Activated CD4-positive, CD25-positive, alpha-beta regulatory T cell treated with anti-CD3 and anti-CD28 coated beads, Interleukin-2, amount 50 U/mL, for 16 hours (primary cell): ENCODE data around the gene STIMATE.

ENCODE experiments used
- DNase-seq: peaks from one replicate; pipeline ENCODE4 v3.0.0-alpha.2; 2020; ENCODE audit warnings: low read depth, low spot score

STIMATE gene

DNA sequence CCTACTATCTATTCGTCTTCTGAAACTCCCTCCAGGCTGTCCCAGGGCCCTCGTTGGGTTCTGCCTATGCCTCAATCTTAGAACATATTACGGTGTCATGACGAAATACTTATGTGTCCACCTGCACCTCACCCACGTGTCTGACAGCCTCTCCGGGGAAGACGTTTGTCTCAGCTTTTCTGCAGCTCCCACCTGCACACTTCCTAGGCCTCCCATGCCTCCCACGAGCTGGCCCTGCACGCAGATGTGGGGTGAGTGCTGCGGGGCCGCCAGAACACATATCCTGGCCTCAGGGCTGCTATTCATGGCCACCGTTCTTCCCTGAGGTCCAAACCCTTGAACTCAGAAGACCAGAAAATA, 55.4 kb downstream of the STIMATE start:
- no peak for DNase-seq

DNA sequence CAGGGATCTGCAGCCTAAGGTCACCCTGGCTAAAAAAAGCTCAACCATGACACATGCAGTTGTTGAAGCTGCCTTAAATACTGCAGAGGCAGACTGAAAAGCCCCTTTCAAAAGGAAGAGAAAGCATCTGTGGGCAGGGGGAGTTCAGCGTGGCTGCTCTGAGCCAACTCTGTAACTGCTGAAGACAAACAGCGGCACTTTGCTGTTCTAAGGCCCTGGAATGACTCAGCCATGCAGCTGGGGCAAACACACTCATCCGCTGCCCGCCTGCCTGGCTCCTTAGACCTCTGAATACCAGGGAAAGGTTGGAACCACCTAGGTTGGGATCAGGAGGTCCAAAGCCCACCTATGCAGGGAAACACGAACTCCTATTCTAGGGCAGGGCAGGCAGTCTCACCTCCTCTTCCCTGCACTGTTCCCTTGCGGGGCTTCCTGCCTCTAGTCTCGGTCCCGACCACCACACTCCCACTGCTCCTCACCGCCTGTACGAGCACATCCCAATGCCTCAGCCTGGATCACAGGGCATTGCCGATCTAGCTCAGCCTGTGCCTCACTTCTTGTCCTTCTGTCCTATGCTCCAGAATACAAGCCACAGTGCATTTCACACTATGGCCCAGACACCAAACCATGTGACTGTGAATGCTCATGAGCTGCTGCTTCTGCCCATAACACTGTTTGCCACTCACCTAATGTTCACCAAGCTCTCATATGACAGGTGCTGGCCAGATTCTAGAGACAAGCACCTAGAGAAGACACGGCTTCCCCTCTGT, 56.0 kb downstream of the STIMATE start:
- DNase-seq = no peak

DNA sequence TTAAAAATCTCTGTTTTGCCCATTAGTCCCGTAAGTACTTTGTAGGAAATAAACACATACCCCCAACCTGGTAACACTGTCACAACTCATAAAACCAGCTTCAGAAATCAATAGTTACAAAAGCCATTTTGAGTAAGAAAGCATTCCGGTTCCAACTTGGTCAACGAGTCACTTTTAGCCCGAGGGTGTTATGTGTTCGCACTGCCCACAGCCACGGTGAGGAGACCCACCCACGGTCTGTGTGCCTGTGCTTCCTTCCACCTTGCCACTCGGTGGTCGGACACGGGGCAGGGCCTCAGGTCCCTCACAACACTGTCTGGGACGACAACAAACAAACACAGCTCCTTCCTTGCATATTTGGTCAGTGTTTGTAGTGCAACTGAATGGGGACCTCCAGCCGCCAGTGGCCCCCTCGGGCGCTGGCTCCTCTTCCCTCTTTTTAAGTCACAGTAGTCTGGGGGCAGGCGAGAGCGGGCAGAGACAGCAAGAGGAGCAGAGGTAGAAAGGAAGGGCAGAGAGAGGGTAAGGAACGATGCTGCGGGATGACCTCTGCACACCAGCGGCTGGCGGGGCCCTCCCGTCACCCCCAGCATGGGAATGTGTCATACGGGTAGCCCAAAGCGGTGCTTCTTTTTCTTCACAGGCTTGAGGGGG, 57.3 kb downstream of the STIMATE start:
- DNase-seq = no peak

DNA sequence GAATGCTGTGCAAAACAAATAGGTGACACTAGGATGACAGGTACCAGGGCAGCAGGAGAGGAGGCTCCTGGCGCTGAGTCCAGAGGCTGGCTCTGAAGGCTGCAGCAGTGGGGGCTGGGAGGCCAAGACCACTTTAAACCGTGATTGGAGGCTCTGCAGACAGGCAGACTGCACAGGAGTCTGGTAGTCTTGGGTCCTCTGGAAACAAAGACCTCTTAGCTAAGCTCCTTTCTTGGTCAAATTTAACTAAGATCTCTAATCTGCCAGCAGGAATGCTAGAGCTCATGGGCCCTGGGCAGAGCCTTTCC, 58.1 kb downstream of the STIMATE start:
- DNase-seq = no peak

DNA sequence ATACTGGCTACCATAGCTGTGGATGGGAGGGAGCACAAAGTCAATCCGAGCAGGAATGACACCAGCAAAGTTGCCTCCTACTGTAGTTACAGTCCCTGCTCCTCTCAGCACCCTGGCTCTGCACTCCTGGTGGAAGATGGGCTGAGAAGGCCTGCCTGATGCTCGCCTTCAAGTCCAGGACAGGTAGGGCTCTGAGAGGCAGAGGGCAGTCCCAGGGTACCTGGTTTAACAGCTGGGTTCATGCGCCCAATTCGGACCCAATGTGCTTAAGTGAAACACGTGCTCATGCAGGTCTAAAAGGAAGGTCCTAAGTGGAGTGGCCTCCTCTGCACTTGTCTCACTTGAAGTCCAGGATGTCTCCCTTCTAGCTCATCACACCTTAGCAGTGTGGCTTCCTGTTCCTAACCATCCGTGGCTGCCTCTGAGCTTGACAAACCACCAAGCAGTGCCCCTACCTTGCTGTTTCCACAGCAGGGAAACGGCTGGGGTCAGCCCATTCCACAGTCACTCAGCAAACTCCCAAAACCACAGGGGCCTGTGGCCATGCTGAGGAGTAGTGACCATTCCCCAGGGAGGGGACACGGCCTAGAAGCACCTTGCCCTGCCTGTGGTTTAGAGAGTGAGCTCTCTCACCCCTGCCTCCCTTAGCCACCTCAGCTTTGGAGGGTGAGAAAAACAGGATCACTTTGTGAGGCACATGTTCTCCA, 58.6 kb downstream of the STIMATE start:
- no peak for DNase-seq

DNA sequence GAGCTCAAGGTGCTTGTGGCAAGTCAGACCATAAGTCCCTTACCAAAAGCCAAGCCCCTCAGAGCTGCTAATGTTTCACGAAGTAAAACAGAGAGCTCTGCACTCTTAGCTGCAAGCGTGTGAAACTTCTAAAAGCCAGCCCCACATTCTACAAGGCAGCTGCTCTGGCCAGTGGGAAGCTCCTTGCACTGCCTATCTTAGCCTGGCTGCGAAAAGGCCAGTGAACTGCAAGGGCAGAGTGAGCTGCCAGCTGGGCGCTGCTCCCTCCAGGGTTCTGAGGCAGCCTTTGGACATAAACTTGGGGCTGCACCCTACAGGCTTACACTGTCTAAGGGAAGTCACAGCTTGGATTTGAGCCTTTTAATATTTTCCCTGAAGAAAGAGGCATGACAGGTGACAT, 60.4 kb downstream of the STIMATE start:
- DNase-seq = no peak

DNA sequence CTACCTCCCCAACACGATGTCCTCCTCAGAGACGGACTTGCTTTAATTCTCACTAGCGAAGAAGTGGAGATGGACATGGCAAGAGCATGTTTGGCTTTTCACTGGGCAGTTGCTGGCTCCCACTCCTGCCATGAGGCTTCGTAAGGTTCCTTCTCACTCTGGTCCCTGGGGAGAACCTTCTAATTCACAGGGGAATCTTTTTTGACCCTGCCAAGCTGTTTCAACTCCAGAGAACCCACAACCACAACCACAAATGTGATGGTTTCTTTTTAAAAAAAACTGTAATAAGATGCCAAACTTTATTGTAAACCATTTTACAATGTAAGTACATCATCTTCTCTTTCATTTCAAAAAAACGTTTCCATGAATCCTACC, 60.9 kb downstream of the STIMATE start:
- DNase-seq = no peak

DNA sequence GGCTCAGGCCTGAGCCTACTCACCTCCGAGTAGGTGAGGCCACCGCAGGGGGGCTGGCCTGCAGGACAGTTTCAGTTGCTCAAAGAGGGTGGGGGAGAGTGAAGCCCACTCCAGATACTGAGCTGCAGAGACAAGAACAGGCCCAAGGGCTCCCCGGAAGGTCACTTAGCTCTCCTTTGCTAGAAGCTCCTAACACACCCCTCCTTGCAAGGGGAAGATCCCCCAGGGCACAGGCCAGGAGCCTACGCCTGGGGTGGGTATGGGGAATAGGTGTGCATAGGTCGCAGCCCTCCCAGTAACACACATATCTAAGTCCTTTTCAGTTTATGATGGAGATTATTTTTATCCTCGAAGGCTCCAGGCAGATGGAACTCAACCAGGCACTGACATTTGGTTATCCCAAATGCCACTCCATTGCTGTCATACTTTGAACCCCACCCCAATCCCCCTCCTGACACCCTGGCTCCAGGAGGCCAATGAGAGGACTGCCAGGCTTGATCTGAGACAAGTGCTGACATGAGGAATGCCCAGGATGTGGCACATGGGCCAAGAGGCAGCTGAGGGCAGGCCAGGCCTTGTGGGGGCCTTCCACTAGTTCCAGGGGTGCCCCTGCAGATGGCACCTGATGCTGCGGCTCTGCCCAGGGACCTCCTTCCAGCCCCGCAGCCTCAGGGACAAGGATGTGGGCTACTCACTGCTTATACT, 61.4 kb downstream of the STIMATE start:
- DNase-seq = no peak

DNA sequence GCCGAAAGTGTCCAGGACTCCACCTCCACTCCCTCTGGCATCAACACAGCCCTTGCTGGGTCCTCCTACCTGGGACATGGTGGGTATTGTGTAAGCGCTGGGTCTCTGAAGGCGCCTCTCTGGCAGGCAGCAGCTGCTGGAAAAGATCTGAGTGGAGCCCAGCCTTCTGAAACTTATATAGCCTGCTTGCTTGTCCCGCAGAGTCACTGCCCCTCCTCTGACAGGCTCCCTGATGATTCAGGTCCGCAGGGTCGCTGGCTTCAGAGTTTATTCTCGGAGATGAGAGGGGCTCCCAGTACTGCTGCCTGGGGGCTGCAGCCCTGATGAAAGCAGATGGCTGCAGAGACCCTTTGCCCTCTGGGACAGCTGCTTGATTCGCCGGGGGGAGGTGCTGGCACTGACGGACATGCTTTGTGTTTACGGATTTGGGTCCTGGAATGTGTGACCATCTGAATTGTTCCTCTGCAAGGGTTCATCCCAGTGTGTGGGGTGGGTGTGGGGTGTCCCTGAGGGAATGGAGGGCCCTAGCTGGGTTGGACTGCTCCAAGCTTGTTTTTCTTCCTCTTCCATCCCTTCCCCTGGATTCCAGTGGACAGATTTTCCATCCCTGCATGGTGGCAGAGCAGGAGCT, 62.4 kb downstream of the STIMATE start, which contains the start of gene MUSTN1:
Gene MUSTN1 (minus strand): TSS at position 149 of the 631 bp plus-strand sequence. CDS start 71 bp downstream, at position 78.
- no peak for DNase-seq

DNA sequence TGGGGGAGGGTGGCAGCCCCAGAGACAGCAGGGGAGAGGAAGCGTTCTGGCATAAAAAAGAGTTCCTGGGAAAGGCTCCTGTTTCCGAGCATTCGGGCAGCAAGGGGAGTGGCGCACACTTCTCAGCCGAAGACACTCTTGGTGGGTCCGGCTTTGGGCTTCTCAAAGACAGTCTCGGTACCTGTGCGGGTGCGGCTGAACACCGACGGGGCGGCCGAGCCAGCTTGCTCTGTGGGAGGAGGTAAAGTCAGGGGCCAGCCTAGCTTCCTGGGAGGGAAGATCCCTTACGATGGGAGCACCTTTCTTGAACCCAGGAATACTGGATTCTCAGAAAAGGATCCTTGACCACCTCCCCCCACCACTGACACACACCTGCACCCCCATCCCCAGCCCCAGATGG, 64.1 kb downstream of the STIMATE start:
- no peak for DNase-seq

DNA sequence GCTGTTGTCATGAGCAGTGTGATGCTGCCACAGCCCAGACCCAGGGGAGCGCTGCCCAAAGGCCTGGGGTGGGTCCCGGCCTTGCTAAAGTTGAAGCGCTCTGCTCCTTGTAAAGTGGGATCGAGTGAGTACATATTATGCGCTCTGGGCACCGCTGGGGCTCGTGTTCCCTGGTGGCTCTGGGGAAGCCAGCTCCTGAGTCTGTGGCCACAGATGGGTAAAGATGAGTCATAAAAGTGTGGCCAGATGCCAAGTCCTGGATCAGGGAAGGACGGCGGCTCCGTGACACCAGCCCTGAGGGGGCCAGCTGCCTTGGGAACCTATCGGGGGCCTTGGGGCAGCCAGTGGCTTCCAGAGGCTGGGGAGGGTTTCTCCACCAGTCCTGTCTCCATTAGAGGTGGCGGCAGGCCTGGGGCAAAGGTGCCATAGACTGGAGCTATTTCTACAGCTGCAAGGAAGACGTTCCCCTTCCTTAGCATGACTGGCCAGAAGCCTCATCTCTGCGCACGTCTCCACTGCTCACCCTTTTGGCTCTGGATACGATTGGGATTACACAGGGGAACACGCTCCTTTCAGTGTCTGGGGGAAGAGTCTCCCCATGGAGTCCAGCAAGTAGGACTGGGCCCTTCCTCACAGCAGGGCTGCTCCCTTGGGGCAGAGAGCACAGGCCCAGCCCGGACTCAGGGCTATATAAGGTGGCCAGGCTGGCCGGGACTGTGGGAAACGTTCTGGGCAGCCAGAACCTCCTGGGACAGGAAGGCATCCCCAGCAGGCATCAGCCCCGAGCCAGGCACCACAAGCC, 65.6 kb downstream of the STIMATE start:
- no peak for DNase-seq

DNA sequence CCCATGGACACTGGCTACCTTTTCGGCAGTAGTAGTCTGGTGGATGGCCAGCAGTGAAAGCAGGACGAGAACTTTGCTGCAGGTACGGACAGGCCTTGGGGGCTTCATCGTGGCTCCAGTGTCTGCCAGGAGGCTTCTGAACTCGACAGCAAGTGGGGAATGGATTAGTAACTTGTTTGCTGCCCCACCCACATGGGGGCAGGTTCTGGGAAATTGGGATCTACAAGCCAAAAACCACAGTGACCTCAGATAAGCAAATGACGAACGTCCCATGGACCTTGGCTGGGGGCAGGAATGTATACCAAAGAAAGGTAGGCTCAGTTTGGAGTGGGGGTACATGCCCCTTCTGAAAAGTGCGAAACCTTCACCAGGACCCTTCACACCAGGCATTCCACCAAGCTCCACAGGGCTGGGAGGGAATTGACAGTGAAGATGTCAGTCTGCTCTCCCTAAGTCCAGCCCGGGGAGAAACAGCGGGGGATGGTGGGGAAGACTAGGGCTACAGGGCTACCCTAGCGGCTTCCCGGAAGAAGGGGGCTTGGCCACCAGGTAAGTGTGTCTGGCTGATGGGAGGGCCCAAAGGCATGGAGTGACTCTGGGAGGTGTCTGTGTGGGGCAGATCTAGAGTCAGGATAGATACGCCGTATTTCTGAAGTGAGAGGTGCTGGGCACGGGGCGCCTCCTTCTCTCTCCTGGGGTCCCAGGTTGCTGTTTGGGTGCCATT, 66.7 kb downstream of the STIMATE start, which contains the start of gene ITIH4:
Gene ITIH4 (minus strand): TSS at position 138 of the 724 bp plus-strand sequence. CDS start 30 bp downstream, at position 108.
- DNase-seq = no peak

DNA sequence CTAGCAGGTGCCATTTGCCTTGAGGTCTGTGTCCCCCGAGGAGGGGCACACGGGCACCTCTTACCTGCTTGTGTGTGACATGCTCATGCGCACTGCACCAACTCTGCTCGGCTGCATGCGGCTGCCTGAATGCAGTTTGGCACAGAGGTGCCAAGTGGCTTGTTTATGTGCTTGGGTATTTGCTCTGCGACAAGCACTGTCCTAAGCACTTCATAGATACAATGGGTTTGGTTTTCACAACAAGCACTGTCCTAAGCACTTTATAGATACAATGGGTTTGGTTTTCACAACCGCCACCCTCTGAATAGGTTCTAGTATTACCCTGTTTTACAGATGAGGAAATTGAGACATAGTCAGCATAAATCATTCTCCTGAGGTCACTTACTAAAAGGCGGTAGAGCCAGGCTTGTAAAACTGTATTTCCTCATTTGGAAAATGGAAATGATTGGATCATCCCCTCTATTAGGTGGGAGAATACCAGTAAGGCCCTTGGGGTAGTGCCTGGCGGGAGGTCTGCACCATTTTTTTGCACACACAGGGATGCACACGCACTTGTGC, 67.4 kb downstream of the STIMATE start:
- DNase-seq = no peak

DNA sequence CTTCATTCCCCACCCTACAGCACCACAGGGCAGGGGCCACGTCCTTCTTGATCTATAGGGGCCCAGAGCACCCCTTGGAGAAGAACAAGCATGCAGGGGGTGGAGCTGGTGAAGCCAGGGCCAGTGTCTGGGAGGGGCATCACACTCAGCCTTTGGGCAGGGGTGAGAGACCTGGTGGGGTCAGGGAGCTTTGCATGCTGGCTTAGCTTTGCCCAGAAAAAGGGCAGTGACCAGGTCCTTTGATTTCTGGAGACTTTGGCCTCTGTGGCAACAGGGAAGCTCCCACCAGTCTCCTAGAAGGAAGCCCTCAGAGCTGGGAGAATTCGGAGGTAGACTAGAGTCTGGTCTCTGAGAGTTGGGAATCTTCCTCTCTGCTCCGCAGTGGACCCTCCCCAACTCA, 67.9 kb downstream of the STIMATE start:
- no peak for DNase-seq

DNA sequence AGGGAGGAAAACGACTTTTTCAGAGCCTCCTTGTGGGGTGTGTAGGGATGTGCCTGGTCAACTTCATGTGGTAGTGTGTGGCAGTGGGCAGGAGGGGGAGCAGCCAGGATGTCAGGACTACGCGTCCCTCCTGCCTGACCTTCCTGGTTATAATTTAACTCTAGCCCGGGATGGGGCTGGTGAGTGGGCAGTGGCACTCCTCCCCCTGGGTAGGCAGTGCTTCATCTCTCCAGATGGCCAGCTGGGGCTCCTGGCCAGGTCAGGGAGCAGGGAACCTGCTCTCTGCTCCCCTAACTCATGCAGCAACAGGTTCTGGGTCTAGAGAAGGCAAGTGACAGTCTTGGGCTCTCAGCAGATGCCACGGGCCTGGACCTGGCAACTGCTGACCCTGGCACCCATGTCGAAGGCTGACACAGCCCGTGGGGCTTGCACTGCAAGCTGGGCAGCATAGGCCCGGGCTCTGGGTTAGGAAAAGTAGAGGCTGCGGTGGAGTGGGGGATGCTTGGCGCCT, 69.4 kb downstream of the STIMATE start:
- DNase-seq = no peak

DNA sequence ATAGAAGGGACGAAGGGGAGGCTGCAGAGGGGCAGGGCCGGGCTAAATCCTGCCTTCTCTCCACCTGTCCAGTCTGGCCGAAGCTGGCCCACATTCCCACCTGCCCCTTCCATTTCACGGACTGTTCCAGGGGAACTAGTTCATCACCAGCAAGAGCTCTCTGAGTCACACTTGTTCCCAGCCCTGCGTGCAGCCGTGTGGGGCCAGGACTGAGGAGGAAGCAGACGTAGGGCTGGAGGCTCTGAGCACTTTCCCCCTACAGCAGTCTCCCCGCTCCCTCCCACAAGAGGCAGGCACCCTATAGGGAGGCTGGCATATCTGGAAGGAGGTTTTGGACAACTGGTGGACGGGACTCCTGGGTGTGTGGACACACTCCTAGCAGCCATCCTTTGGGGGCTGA, 69.9 kb downstream of the STIMATE start:
- no peak for DNase-seq

DNA sequence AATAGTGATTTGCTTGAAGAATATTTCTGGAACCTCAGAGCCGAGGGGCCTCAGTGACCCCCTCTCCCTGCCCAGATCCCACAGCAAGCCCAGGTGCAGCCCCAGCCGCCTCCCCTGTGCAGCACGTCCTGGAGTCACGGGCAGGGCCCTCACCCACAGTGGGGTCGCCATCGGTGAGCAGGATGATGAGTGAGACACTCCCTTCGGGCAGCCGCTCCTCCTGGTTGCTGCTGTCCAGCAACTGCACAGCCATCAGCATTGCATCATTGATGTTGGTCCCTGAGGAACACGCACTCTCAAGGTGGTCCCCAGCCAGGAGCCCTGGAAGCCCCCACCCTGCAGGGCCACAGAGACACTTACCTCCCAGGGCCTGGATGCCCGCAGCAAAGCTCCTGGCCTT, 73.3 kb downstream of the STIMATE start:
- DNase-seq = no peak

DNA sequence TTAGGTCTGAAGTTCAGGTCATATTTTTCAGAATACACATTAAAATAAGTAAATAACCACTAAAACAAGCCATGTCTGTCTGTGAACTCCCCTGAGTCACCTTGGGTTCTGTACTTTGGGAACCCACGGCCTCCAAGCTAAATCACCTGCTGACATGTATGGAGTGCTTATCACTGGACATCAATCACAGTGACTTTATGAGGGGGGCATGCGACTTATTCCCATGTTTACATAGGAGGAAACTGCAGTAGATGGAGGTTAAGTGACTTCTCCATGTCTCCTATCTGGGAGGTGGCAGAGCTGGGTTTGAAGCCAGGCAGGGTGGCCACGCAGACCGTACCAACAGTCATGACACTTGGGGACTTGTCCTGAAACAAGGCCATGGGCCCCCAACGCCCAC, 75.0 kb downstream of the STIMATE start:
- DNase-seq = no peak

DNA sequence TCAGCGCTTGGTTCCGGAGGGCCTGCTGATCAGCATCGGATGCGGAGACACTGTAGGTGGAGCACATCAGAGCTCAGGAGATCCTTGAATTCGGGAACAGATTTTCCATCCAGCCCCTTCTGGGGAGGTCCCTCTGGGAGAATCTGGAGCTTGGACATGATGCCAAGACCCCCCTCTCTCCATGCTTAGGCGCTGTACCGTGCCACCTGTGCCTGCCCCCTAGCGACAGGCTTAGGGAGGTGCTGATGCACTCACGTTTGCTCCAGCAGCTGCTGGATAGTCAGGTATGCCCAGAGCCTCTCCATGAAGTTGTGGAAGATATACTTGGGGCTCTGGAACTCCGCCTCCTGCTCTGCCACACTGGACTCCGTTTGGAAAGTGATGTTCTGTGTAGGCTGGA, 76.6 kb downstream of the STIMATE start:
- no peak for DNase-seq

DNA sequence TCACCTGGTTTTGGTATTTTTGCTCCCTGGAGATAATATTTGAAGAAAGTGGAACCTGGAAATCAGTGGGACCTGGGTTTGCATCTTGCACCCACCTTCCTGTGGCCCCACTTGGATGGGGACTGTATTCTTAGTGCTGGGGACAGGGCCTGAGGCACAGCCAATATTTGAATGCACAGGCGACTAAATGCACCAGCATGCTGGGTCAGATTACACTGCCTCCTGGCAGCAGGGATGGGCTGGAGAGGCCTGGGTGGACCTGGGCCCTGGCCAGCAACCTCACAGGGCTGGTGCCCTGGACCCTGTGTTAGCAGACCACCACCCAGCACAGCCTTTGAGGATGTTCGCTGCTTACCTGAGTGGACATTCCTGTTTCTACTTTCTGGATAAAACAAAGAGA, 77.4 kb downstream of the STIMATE start:
- DNase-seq = no peak
